GM18861 (cell line): ENCODE results near the gene MAGI1.

Source experiments
- ATAC-seq: cut with Tn5 transposase; IDR thresholded peaks from one replicate; pipeline ENCODE4 v1.9.1; 2021; ENCODE audit not compliant: unreplicated experiment

Gene MAGI1

DNA sequence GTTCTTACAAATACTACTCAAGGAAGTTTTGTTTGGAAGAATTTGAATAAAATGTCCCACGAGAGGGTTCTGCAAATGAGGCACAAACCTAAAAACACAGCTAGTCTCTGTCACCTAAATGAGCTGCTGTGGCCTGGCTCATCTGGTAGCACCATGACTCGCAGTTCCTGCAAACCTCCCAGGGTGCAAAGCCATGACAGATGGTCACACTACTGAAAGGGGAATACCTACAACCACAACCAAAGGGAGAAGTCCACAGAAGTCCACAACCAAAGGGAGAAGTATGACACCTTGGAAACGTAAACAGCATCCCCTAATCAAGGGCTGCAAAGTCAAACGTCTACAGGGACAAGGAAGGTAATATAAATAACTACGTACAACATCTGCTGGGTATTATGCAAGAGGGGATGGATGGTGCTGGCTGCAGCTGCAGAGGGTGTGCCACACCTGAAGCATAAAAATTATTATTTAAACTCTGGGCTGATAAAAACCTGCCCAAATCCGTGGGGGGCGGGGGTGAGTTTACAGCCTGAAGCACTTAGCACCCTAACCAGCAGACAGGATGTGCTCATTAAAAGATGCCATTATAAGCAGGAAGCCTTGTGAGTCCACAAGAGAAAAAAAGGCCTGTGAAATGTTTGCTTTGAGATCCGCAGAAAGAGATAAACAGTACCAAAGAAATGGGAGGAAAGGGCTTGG lies 184.0 kb downstream of the MAGI1 start:
- ATAC-seq: no peak

DNA sequence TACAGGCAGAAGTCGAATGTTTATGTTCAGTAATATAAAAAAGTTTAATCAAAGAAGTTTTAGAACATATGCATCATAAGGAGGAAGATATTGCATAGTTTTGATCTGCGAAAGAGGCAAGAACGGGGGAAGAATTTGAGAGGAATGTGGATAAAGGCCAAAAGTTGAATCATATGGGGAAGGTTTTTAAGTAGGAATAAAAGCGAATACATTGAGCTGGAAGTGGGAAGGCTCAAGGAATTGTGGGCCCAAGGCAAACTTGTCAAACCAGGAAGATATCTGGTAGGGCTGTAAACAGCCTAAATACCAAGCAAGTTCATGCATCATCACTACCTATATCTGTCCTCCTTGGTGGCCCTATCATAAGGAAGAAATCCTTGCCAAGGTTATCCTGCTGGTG lies 186.9 kb downstream of the MAGI1 start:
- ATAC-seq: no peak

DNA sequence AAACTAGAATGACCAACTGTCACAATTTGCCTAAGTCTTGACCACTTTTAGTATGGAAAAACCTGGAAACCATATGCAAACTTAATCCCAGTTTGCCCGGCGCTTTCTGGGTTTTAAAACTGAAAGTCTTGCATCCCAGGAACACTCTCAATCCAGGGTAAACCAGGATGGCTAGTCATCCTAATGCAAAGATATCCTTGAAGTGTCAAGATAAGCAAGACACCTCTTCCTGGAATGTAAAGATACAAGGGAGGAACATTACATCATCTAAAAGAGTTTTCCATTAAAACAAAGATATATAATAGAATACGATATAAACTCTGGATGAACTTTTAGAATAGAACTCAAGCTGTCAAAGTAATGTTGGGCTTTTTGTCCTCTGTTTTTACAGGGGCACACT lies 188.5 kb downstream of the MAGI1 start:
- ATAC-seq: no peak

DNA sequence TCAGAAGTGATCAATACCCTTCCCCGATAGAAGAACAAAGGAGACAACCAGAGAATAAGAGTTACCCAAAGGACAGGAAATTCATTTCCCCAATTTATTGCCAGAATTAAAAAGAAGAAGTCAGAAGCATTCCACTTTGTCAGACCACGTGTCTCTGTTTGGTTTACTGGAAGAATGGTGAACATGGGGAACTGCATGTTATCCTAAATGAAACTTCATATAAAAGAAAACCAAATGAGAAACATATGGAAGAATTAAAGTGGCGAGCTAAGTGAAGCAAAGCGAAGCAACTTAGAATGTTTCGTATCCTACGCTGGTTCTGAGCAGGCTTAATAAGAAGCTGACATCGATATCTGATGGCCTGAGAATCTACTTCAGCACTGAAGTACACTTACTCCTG lies 190.7 kb downstream of the MAGI1 start:
- no peak for ATAC-seq

DNA sequence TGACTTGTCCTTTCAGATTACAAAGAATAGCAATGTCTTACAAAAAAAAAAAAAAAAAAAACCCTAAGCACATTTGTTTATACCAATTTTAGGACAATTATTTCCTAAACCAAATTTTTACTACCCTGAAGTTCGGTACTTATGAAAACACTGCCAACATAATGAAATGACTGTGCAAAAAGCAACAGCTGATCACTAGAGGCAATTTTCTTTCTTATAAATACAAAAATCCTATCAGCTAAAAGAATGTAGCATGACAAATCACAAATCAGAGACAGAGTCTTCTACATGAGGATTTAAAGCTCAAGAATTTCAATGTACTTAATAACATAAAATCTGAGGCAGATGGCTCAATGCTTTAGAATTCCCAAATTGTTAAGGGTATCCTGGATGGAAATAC lies 191.8 kb downstream of the MAGI1 start:
- no peak for ATAC-seq

DNA sequence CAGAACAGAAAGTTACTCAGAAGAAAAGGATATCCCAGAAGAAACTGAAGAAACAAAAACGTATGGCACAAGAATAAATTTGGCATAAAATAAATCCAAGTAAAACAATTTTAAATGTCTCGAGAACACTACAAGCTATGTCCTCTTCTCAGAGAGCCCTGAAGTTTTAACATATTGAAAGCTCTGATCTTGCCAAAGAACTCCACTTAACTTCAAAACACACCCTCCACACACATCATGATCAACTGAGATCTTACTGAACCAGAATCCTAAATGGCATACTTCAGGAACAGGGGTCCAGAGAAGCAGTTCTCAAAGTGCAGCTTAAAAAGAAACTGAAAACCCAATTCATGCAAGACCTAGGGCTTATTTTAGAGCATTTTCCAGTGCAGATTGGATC lies 194.3 kb downstream of the MAGI1 start:
- no peak for ATAC-seq

DNA sequence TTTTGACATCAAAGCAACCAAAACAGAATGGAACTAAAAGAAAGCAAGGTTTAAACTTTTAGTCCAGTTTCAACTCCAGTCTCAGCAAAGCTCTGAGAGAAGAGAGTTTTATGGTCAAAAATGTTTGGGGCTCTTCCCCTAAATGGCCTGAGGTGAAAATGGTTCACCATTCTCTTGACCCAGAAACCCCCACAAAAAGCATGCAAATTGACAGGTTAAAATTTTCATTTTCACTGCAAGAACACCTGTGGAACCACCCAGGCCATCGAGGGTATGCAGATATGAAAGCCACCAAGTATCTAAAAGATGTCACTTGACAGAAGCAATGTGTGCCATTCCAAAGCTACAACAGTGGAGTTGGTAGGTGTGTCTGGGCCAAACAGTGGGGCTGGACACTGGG lies 195.0 kb downstream of the MAGI1 start:
- ATAC-seq: no peak

DNA sequence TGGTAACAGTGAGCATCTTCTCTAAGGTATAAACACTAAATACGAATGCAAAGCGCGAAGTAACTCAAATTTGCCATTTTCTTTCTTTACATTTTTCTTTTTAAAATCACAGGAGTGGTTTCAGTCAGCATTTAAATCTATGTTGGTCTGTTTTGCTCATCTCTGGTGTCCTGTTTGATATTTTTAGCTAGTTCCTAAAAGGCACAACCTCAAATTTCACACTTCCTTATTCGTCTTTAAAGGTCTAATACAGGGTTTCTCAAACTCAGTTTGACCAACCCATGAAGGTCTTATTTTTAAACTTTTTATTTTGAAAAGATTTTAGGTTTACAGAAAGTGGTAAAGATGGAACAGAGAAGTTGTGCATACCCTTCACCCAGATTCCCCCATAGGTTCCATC lies 201.1 kb downstream of the MAGI1 start:
- no peak for ATAC-seq

DNA sequence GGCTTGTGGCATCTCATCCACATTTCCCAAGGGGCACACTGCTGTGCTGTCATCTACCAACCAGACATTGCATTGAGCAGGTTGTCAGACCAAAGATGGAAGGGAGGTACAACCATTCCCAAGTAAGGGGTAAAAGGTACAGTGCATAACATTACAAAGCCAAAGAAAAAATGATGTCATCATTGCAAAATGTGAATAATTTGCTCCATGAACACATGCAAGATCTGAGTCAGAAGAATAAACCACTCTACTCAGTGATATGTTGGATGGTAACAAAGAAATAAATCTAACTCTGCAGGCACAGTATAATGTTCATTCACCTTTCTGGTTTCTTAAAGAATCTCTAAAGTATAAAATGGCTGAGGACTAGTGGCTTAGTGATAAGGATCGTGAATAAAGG lies 202.7 kb downstream of the MAGI1 start:
- no peak for ATAC-seq

DNA sequence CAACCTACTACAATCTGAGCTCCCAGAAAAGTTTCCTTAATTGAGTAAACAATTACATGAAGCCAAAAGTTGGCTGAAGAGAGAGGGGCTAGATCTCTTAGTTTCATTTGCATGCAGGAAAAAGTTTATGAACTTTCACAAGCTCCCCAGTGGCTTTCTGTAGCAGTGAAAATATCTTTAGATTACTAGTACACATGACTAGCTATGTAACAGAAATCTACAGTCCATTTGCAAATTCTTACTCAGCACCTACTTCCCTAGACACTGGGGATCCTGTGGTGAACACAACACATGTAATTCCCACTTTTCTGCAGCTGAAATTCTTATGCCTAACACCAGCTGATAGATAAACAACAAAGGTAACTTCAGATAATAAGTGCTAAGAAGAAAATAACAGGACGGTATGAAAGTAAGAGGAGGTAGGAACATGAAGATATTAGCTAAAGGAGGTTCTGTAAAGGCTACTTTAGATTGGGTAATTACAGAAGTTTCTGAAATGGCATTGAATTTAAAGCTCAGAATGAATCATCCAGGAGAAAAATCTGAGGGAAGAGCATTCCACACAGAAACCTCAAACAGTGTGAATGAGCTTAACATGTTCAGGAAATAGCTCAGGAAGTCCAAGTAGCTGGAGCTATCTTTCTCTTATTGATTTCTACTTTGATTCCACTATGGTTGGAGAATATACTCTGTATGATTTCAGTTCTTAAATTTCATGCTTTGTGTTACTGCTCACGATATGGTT lies 204.8 kb downstream of the MAGI1 start:
- no peak for ATAC-seq

DNA sequence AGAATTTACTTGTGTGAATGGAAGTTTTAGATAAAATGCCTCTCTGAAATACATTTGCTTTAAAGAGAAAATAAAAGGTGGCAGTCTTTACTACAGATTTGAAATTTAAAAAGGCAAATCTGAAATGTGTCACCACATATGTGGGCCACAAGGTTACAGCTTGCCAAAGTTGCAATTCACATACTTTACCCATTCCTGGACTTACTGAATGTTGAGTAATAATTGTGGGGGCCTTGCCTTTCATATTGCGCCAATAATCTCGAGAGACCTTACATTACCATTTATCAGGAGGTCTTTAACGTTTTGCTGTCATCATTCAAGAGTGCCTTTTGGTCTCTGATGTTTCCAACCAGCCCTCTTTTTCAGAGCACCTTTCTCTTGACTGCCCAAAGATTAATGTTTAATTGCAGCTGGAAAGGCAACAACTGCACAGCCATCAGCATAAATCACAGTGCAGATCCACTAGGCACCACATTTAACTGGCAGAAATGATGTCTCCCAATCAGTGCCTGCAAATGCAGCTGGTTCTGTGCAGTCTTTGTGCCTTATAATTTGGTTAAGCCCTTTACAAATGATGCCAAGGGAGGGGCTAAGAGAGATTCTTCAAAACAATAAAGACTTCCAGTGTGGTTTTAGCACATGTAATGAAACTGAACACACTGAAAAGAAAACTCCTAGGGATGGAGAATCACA lies 206.8 kb downstream of the MAGI1 start:
- ATAC-seq: no peak

DNA sequence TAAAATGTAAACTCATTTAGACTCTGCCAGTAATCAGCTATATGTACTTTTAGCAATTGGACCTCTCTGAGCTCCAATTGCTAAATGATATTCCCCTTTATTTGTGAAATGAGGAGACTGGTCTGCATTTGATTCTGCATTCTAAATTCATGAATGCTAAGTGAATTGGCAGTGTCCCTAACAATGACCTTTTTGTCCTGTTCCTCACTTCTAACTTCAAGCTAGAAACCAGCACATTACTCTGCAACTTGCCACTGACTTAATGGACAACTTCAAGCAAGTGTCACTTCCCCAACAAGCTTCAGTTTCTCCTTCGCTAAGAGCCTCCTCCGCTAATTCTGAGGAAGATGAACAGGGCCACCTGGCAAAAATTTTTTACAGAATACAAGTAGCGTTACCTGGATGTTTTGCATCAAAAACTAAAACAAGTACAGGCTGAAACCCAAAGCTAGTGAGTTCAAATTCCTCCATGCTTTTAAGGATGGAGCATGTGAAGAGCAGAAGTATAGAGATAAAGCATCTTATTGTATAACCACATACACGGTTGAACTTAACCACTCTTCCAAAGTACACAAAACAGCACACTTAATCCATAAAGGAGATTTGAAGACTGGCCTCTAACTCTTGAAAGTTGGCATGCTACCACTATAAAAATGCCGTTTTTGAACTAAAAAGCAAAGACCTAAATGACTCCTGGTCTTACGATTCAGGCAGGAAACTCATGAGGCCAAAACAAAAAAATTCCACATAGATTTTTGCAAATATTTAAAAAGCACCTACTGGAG lies 207.6 kb downstream of the MAGI1 start:
- ATAC-seq: no peak

DNA sequence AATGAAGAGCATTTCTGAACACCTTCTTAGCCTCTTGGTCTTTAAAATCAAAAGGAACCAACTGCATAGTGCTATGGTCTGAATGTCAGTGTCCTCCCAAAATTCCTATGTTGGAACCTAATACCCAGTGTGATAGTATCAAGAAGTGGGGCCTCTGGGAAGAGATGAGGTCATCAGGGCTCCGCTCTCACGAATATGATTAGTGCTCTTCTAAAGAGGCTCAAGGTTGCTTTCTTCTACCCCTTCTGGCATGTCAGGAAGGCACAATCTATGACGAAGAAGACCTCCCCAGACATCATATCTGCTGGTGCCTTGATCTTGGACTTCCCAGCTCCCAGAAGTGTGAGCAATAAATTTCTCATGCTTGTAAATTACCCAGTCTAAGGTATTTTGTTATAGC lies 209.5 kb downstream of the MAGI1 start:
- ATAC-seq: no peak

DNA sequence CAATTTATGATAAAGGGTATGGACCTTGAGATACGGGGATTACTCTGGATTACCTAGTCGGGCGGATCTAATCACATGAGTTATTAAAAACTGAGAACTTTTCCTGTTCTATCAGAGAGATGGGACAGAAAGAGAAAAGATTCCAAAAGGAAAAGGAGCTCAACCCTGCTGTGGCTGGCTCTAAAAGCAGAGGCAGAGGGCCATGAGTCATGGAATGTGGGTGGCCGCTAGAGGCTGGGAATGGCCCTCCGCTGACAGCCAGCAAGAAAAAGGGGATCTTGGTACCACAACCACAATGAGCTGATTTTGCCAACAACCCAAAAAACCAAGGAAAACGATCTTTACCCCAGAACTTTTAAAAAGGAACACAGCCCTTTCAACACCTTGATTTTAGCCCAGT lies 210.0 kb downstream of the MAGI1 start:
- ATAC-seq: no peak

DNA sequence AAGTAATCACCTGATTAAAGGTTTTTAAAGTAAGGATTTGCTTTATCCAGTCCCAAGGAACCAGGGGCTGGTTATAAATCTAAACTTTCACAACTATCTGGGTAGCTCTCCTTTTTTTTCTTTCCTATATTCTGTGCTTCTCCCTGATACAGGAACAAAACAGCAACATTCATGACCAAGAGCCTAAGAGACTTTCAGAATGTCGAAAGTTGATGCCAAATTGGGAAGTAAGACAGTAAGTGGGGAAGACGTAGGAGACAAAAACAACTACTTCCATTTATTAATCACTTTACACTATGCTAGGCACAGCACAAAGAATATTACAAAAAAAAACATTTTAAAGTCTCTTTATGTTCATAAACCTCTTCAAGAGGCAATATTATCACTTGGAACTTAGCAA lies 211.6 kb downstream of the MAGI1 start:
- no peak for ATAC-seq

DNA sequence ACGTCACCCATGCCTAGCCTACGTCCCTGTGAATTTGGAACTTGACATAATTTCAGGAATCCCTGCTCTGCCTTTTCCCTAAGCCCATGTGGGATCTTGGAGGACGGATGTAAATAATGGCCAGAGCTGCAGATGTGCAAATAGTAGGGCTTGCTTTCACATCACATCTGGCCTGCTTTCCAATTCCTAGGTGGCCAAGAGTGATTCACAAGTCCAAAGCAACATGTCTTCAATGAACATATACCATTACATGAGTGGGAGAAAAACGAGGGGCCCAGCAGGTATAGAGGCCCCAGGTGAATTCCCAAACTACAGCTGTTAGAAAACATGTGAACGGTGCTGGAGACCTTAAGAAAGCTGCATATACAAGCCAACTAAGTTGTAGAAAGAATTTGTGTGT lies 214.6 kb downstream of the MAGI1 start:
- ATAC-seq: no peak

DNA sequence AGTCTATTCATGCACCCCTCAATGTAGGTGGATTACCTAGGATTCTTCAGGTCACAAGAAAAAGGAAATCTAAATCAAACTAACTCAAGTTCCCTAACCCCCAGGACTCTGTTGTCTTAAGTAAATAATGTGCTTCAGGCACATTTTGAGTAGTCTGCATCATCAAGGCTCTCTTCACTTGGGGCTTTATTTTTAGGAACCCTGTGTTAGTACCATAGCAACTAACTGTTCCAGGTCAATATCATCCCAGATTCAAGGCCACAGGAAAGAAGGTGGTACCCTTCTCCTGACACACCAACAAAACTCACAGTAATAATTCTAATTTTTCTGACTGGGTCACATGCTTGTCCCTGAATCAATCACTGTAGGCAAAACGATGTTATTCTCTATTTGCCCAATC lies 218.1 kb downstream of the MAGI1 start:
- ATAC-seq: no peak

DNA sequence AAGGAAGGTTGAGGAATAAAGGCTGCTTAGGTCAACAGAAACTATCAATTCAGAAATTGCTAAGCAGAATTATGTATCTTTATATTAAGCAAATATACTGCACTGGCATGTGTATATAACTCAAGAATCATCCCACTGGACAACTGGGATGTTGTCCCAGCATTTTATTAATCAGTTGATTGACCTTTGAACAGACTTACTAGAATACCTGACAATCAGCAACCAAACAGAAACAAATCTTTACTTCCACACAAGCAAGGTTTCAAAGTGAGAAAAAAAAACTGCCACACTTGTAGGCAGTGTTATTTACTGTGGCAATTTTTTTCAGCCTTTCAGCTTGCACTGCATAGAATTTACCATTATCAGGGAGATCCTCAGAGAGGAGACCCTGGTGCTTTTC lies 218.8 kb downstream of the MAGI1 start:
- no peak for ATAC-seq

DNA sequence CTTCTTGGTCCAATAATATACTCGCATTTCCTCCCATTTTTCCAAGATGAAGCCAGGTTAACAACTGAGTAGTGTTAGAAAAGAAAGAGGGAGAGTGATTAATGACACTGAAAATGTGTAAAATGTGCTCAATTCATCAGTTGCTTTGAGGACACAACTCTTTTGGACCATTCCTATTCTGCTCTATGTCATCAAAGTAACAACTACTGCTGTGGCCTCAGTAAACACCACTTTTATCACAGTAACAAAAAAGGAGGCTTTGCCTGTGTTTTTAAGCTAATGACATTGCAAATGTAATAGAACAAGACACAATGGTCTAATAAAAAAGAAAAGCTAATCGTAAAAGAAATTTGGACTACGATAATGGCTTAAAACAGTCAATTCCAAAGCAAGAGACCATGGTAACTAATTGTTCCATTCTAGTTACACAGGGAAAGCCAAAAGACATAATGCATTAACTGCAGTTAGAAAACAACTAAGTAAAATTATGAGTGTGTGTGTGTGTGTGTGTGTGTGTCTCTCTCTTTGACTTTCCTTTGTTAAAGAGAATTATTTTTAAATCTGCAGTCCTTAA lies 221.1 kb downstream of the MAGI1 start:
- ATAC-seq: no peak

DNA sequence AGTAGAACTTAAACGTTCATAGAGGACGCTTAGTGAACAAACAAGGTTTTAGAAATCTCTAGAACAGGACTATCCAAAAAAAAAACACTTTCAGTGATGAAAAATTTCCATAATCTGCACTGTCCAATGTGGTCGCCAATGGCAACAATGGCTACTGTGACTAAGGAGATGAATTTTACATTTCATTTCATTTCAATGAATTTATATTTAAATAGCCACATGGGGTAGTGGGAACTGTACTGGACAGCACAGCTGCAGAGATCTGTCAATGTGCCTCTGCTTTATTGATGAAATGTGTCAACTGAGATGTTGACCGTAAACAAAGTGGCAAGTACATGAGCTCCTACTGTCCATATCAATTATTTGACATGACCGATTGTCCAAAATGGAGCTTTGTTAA lies 222.5 kb downstream of the MAGI1 start:
- ATAC-seq: no peak
